Glutamatergic neuron (in vitro differentiated cells): Measurements from ENCODE around the gene ARID1B. TPM values are rescaled to one million over a fixed set of nuclear protein-coding genes. Genes with fewer than 3 reads are reported as not detected.

Experiments
- DNase-seq: peaks from one replicate; pipeline ENCODE4 v3.0.0; 2022
- H3K27ac Mint-ChIP-seq: one replicate; pipeline ENCODE4 v1.8.0; 2020; ENCODE audit warnings: mild to moderate bottlenecking, mixed read lengths, inconsistent platforms; ENCODE audit not compliant: unreplicated experiment
- H3K27me3 Mint-ChIP-seq: one replicate; pipeline ENCODE4 v1.8.0; 2020; ENCODE audit warnings: mild to moderate bottlenecking, moderate library complexity, mixed read lengths, inconsistent platforms; ENCODE audit not compliant: unreplicated experiment
- H3K36me3 Mint-ChIP-seq: one replicate; pipeline ENCODE4 v1.8.0; 2020; ENCODE audit warnings: mild to moderate bottlenecking, mixed read lengths, inconsistent platforms; ENCODE audit not compliant: unreplicated experiment
- H3K4me1 Mint-ChIP-seq: one replicate; pipeline ENCODE4 v1.8.0; 2020; ENCODE audit warnings: mild to moderate bottlenecking, low read depth, mixed read lengths, inconsistent platforms; ENCODE audit not compliant: unreplicated experiment
- H3K4me3 Mint-ChIP-seq: one replicate; pipeline ENCODE4 v1.8.0; 2020; ENCODE audit warnings: mild to moderate bottlenecking, mixed read lengths, inconsistent platforms; ENCODE audit not compliant: unreplicated experiment
- H3K9me3 Mint-ChIP-seq: one replicate; pipeline ENCODE4 v1.8.0; 2020; ENCODE audit warnings: mild to moderate bottlenecking, moderate library complexity, mixed read lengths, inconsistent platforms; ENCODE audit not compliant: unreplicated experiment
- CTCF ChIP-seq: fragments of 200-600 bp; sonication (generic); IDR thresholded peaks from one replicate; pipeline ENCODE4 v1.5.0; 2021; ENCODE audit not compliant: partially characterized antibody, unreplicated experiment
- total RNA-seq: library from RNA; stranded (reverse); fragmentation: NEBNext Ultra II Directional; extraction: Animal tissue kit (Norgen Biotek cat#: 25700); gene quantifications from one replicate; pipeline ENCODE4 v1.2.1, GENCODE V29; 2021; ENCODE audit not compliant: unreplicated experiment

Gene ARID1B
- total RNA-seq, 1 donor from 2014 or later: 202 TPM

DNA sequence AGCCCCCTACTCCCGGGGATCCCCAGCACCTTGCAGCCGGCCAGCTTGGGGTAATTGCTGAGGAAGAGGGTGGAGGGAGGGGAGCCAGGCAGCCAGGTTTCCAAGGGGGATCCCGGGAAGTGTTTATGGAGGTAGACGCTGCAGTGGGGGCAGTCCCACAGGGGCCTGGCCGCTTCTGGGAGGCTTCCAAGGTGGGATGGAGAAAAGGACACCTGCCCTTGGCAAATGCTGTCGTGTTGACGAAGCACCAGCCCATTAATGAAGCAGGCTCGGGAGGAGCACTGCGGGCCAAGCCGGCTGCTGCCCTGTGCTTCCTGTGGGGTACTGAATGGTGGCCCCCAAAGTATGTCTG is 463.8 kb downstream of the ARID1B start:
- Mint-ChIP-seq H3K4me1 (peaks cover 27% of the 10 kb centered on the region), H3K27ac (no peak overlapping the region), H3K36me3 (peaks cover 6% of the 10 kb centered on the region), H3K27me3 (peaks cover 16% of the 10 kb centered on the region), H3K4me3 (no peak overlapping the region), H3K9me3 (peaks cover 7% of the 10 kb centered on the region)
- DNase-seq: no peak
- no peak for TF ChIP-seq CTCF

- no peak for DNase-seq
- TF ChIP-seq CTCF: no peak
- H3K36me3 Mint-ChIP-seq: peaks cover 6% of the 10 kb centered on the region
- peaks cover 13% of the 10 kb centered on the region for H3K27me3 Mint-ChIP-seq
- H3K9me3 Mint-ChIP-seq: peaks cover 1% of the 10 kb centered on the region
- peaks cover 22% of the 10 kb centered on the region for H3K4me1 Mint-ChIP-seq
- H3K4me3 Mint-ChIP-seq: no peak overlapping the region
- no peak overlapping the region for H3K27ac Mint-ChIP-seq
These were observed 465.6 kb downstream of the ARID1B start for GRCh38 chr6:157242791-157243190.

- H3K4me1 Mint-ChIP-seq: peaks cover 19% of the 10 kb centered on the region
- peaks cover 6% of the 10 kb centered on the region for H3K9me3 Mint-ChIP-seq
- peaks cover 6% of the 10 kb centered on the region for H3K36me3 Mint-ChIP-seq
- H3K4me3 Mint-ChIP-seq: no peak overlapping the region
- H3K27me3 Mint-ChIP-seq: peaks cover 7% of the 10 kb centered on the region
- no peak for DNase-seq
- H3K27ac Mint-ChIP-seq: no peak overlapping the region
- TF ChIP-seq CTCF: no peak
These were observed 467.0 kb downstream of the ARID1B start for GRCh38 chr6:157244175-157244574.

GRCh38 chr6:157244780-157245179 is 467.6 kb downstream of the ARID1B start:
- DNase-seq: no peak
- Mint-ChIP-seq H3K36me3 (peaks cover 6% of the 10 kb centered on the region), H3K4me1 (peaks cover 12% of the 10 kb centered on the region), H3K9me3 (peaks cover 6% of the 10 kb centered on the region), H3K27ac (no peak overlapping the region), H3K27me3 (peaks cover 5% of the 10 kb centered on the region), H3K4me3 (no peak overlapping the region)
- no peak for TF ChIP-seq CTCF

DNA sequence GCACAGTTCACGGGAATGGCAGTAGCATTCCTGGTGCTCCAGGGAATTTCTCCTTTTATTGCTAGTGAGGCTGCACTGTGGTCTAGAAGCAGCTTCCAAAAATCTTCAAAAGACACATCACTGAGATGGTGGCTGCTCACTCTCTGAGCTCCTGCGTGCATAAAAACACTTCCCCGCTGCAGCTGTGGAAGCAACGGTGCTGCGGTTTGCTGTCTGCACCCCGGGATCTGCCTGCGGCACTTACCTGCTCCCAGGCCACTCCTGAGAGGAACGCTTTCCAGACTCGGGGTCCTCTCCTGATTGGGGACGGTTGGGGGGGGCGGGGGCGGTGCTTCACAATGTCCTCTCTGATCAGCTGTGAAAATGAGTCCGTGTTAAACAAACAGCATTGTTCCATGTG is 468.3 kb downstream of the ARID1B start:
- H3K4me1 Mint-ChIP-seq: peaks cover 10% of the 10 kb centered on the region
- H3K27ac Mint-ChIP-seq: no peak overlapping the region
- peaks cover 5% of the 10 kb centered on the region for H3K27me3 Mint-ChIP-seq
- no peak for DNase-seq
- TF ChIP-seq CTCF: no peak
- H3K9me3 Mint-ChIP-seq: peaks cover 6% of the 10 kb centered on the region
- H3K36me3 Mint-ChIP-seq: peaks cover 6% of the 10 kb centered on the region
- H3K4me3 Mint-ChIP-seq: no peak overlapping the region
